GM23338 (cell line): ENCODE results near the gene C1QL1. TPM values are rescaled to one million over a fixed set of nuclear protein-coding genes. Genes with fewer than 3 reads are reported as not detected.

ENCODE experiments used
- ATAC-seq: fragments of 200-7000 bp; cut with Tn5 transposase; 3 replicates; pipeline ENCODE4 v1.9.1; 2020
- DNase-seq: peaks from one replicate; pipeline ENCODE4 v3.0.0-alpha.2; 2015; ENCODE audit warnings: low spot score
- H2AFZ ChIP-seq: fragments of 200-600 bp; sonication (generic); 2 replicates; pipeline ENCODE4 v1.8.0; 2016; ENCODE audit warnings: antibody characterized with exemption, mild to moderate bottlenecking, moderate library complexity
- H3F3A ChIP-seq: fragments of 200-600 bp; sonication (generic); replicated peaks from 2 replicates; pipeline ENCODE4 v1.8.0; 2017; ENCODE audit warnings: antibody characterized with exemption, mixed run types, low read depth
- H3K27ac ChIP-seq: fragments of 200-600 bp; sonication (generic); 2 replicates; pipeline ENCODE4 v1.6.1; 2016; ENCODE audit warnings: low read depth
- H3K27me3 ChIP-seq: fragments of 200-600 bp; sonication (generic); 2 replicates; pipeline ENCODE4 v1.8.0; 2016; ENCODE audit warnings: mild to moderate bottlenecking, mixed run types, moderate library complexity; ENCODE audit not compliant: insufficient read depth
- H3K36me3 ChIP-seq: fragments of 200-600 bp; sonication (generic); 2 replicates; pipeline ENCODE4 v1.8.0; 2016; ENCODE audit warnings: mild to moderate bottlenecking; ENCODE audit not compliant: insufficient read depth
- H3K4me1 ChIP-seq: fragments of 200-600 bp; sonication (generic); 2 replicates; pipeline ENCODE4 v1.8.0; 2016; ENCODE audit warnings: mild to moderate bottlenecking, moderate library complexity; ENCODE audit not compliant: insufficient read depth
- H3K4me2 ChIP-seq: fragments of 200-600 bp; sonication (generic); 2 replicates; pipeline ENCODE4 v1.7.1; 2017; ENCODE audit warnings: mixed run types
- H3K4me3 ChIP-seq: fragments of 200-600 bp; sonication (generic); 2 replicates; pipeline ENCODE4 v1.6.1; 2016; ENCODE audit warnings: mixed run types
- H3K79me2 ChIP-seq: fragments of 200-600 bp; sonication (generic); replicated peaks from 2 replicates; pipeline ENCODE4 v1.8.0; 2017; ENCODE audit warnings: mild to moderate bottlenecking; ENCODE audit not compliant: insufficient read depth
- H3K9me2 ChIP-seq: fragments of 200-600 bp; sonication (generic); 2 replicates; pipeline ENCODE4 v1.8.0; 2017; ENCODE audit not compliant: insufficient read depth
- H4K20me1 ChIP-seq: fragments of 200-600 bp; sonication (generic); replicated peaks from 2 replicates; pipeline ENCODE4 v1.8.0; 2017; ENCODE audit warnings: mild to moderate bottlenecking; ENCODE audit not compliant: insufficient read depth
- H3K27ac Mint-ChIP-seq: 2 replicates; pipeline ENCODE4 v1.8.0; 2020; ENCODE audit warnings: inconsistent platforms, mild to moderate bottlenecking, moderate library complexity, mixed read lengths
- H3K27me3 Mint-ChIP-seq: 3 replicates; pipeline ENCODE4 v1.8.0; 2022; ENCODE audit warnings: low read depth, mild to moderate bottlenecking, moderate library complexity, mixed read lengths, inconsistent platforms; ENCODE audit not compliant: insufficient read depth, poor library complexity
- H3K36me3 Mint-ChIP-seq: 3 replicates; pipeline ENCODE4 v1.8.0; 2021; ENCODE audit warnings: low read depth, mild to moderate bottlenecking, inconsistent platforms, moderate library complexity, mixed read lengths
- H3K4me1 Mint-ChIP-seq: 3 replicates; pipeline ENCODE4 v1.8.0; 2020; ENCODE audit warnings: mild to moderate bottlenecking, inconsistent platforms, mixed read lengths
- H3K4me3 Mint-ChIP-seq: 3 replicates; pipeline ENCODE4 v1.8.0; 2021; ENCODE audit warnings: moderate library complexity, mild to moderate bottlenecking, inconsistent platforms, mixed read lengths
- H3K9me3 Mint-ChIP-seq: 3 replicates; pipeline ENCODE4 v1.8.0; 2020; ENCODE audit warnings: moderate library complexity, mild to moderate bottlenecking, inconsistent platforms, mixed read lengths
- CREB1 ChIP-seq: fragments of 250-450 bp; sonication (Bioruptor Pico); IDR thresholded peaks from 2 replicates; pipeline ENCODE4 v1.5.0; 2020; ENCODE audit warnings: low read depth, mild to moderate bottlenecking, moderate library complexity
- CTCF ChIP-seq, 2 experiments: fragments of 200-600 bp in 1 of 2; sonication (generic) in 1 of 2; conservative IDR thresholded peaks; 2 replicates each; pipeline versions ENCODE4 v1.5.1 to v1.6.1; 2016 to 2017; ENCODE audit warnings: antibody characterized with exemption in 2 of 2, low read depth in 2 of 2, mild to moderate bottlenecking in 2 of 2, moderate library complexity in 1 of 2
- EZH2 ChIP-seq: fragments of 200-600 bp; sonication (generic); IDR thresholded peaks from one replicate; pipeline ENCODE4 v1.8.0; 2017; ENCODE audit warnings: antibody characterized with exemption, mild to moderate bottlenecking, low read depth; ENCODE audit not compliant: unreplicated experiment
- EZH2phosphoT487 ChIP-seq: fragments of 200-600 bp; sonication (generic); IDR thresholded peaks from one replicate; pipeline ENCODE4 v1.8.1; 2018; ENCODE audit warnings: antibody characterized with exemption; ENCODE audit not compliant: unreplicated experiment
- JUNB ChIP-seq: IDR thresholded peaks from one replicate; pipeline ENCODE4 v1.6.1; 2016; ENCODE audit warnings: antibody characterized with exemption; ENCODE audit not compliant: unreplicated experiment
- ZNF114 ChIP-seq: fragments of 250-450 bp; sonication (Bioruptor Pico); IDR thresholded peaks from 2 replicates; pipeline ENCODE4 v1.5.0; 2020; ENCODE audit warnings: mild to moderate bottlenecking, moderate library complexity
- ZNF331 ChIP-seq: fragments of 250-450 bp; sonication (Bioruptor Pico); IDR thresholded peaks from 2 replicates; pipeline ENCODE4 v1.5.0; 2020; ENCODE audit warnings: low read depth, mild to moderate bottlenecking, moderate library complexity
- polyA plus RNA-seq: library from polyadenylated mRNA; unstranded; fragments of >200 nt; fragmentation: Nextera tagmentation; extraction: Ambion mirVana; gene quantifications from 2 replicates; pipeline ENCODE4 v1.2.1, GENCODE V29; 2016
- total RNA-seq: library from RNA; depleted of rRNA; stranded (reverse); fragments of >200 nt; shearing (Covaris generic); gene quantifications from 2 replicates; pipeline ENCODE4 v1.2.3, GENCODE V29; 2014
- TF ChIP-seq, protein P1 (sequence below): IDR thresholded peaks from one replicate; pipeline ENCODE4 v1.6.1; 2018; ENCODE audit warnings: antibody characterized with exemption; ENCODE audit not compliant: unreplicated experiment

The C1QL1 gene
- total and polyA plus RNA-seq, 2 experiments from 2014 or later, result 4.3 to 14.4 TPM

GRCh38 chr17:44992242-44992939 lies 24.3 kb upstream of the C1QL1 start (continued):
- TF ChIP-seq, protein P1, sequence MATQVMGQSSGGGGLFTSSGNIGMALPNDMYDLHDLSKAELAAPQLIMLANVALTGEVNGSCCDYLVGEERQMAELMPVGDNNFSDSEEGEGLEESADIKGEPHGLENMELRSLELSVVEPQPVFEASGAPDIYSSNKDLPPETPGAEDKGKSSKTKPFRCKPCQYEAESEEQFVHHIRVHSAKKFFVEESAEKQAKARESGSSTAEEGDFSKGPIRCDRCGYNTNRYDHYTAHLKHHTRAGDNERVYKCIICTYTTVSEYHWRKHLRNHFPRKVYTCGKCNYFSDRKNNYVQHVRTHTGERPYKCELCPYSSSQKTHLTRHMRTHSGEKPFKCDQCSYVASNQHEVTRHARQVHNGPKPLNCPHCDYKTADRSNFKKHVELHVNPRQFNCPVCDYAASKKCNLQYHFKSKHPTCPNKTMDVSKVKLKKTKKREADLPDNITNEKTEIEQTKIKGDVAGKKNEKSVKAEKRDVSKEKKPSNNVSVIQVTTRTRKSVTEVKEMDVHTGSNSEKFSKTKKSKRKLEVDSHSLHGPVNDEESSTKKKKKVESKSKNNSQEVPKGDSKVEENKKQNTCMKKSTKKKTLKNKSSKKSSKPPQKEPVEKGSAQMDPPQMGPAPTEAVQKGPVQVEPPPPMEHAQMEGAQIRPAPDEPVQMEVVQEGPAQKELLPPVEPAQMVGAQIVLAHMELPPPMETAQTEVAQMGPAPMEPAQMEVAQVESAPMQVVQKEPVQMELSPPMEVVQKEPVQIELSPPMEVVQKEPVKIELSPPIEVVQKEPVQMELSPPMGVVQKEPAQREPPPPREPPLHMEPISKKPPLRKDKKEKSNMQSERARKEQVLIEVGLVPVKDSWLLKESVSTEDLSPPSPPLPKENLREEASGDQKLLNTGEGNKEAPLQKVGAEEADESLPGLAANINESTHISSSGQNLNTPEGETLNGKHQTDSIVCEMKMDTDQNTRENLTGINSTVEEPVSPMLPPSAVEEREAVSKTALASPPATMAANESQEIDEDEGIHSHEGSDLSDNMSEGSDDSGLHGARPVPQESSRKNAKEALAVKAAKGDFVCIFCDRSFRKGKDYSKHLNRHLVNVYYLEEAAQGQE, result no peak
- TF ChIP-seq EZH2phosphoT487 (no peak), JUNB (no peak), ZNF331 (CRISPR knock-in tag) (no peak), CTCF (conservative IDR thresholded peaks at IDR 0.05; ENCODE audit: low read depth in 2 of 2) (no peak), ZNF114 (CRISPR knock-in tag) (no peak), EZH2 (no peak), CREB1 (no peak)

DNA sequence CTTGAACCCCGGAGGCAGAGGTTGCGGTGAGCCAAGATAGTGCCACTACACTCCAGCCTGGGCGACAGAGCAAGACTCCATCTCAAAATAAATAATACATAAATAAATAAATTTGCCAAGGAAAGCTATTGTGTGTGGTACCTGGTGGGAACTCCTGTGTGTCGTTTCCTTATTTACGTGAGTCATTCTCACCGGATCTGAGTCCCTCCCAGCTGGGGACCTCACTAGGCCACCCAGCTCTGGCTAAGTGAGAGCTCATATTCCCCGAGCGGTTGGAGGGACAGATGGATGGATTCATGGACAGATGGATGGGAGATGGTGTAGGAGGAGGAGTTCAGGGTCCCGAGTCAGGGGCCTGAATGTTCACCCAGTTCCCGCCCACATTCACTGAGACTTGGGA lies 22.9 kb upstream of the C1QL1 start:
- Histone ChIP-seq H3K4me3 (no peak overlapping the region), H3K79me2 (no peaks in the 10 kb centered on the region), H3K36me3 (no peaks in the 10 kb centered on the region), H3K4me1 (peaks cover 23% of the 10 kb centered on the region), H2AFZ (no peak overlapping the region), H3K9me2 (no peaks in the 10 kb centered on the region), H3K27ac (no peak overlapping the region), H3F3A (peaks cover 14% of the 10 kb centered on the region; the same call in 1 of the 2 replicates), H3K4me2 (no peak overlapping the region), H4K20me1 (no peaks in the 10 kb centered on the region), H3K27me3 (peaks cover 7% of the 10 kb centered on the region; the same call in 1 of the 2 replicates)
- no peak for TF ChIP-seq CREB1
- TF ChIP-seq JUNB, result no peak
- Mint-ChIP-seq H3K27ac (no peak overlapping the region), H3K4me3 (no peak overlapping the region), H3K36me3 (no peaks in the 10 kb centered on the region), H3K27me3 (peaks cover 22% of the 10 kb centered on the region), H3K9me3 (no peaks in the 10 kb centered on the region), H3K4me1 (peaks cover 28% of the 10 kb centered on the region)
- DNase-seq (no peak), ATAC-seq (no peak)
